GM18868 (cell line): ENCODE data around the gene SERINC3.

Experiments
- ATAC-seq: cut with Tn5 transposase; IDR thresholded peaks from one replicate; pipeline ENCODE4 v1.9.1; 2021; ENCODE audit warnings: mild to moderate bottlenecking, moderate library complexity; ENCODE audit not compliant: unreplicated experiment

SERINC3 gene

GRCh38 chr20:44468044-44468782 lies 53.7 kb downstream of the SERINC3 start:
- ATAC-seq, result no peak

- no peak for ATAC-seq
Measured at GRCh38 chr20:44467289-44467883, 54.5 kb downstream of the SERINC3 start.

- ATAC-seq, result no peak
Measured at GRCh38 chr20:44465001-44465560, 56.8 kb downstream of the SERINC3 start.

GRCh38 chr20:44464514-44464913 lies 57.4 kb downstream of the SERINC3 start:
- no peak for ATAC-seq

- no peak for ATAC-seq
Measured at GRCh38 chr20:44463466-44463865, 58.4 kb downstream of the SERINC3 start.

GRCh38 chr20:44461803-44462174 lies 60.1 kb downstream of the SERINC3 start:
- ATAC-seq, result no peak

GRCh38 chr20:44461142-44461802 lies 60.6 kb downstream of the SERINC3 start:
- ATAC-seq, result no peak

GRCh38 chr20:44460795-44461141 lies 61.1 kb downstream of the SERINC3 start:
- no peak for ATAC-seq

GRCh38 chr20:44459271-44459670 lies 62.6 kb downstream of the SERINC3 start:
- ATAC-seq, result no peak

GRCh38 chr20:44457016-44457415 lies 64.9 kb downstream of the SERINC3 start:
- no peak for ATAC-seq

- ATAC-seq, result no peak
Measured at GRCh38 chr20:44456611-44457010, 65.3 kb downstream of the SERINC3 start.

GRCh38 chr20:44455126-44455525 lies 66.7 kb downstream of the SERINC3 start:
- ATAC-seq, result no peak

GRCh38 chr20:44454306-44454963 lies 67.4 kb downstream of the SERINC3 start:
- no peak for ATAC-seq

- ATAC-seq, result no peak
Measured at GRCh38 chr20:44450903-44451450, 70.9 kb downstream of the SERINC3 start.

- no peak for ATAC-seq
Measured at GRCh38 chr20:44450281-44450889, 71.5 kb downstream of the SERINC3 start.

GRCh38 chr20:44449864-44450263 lies 72.0 kb downstream of the SERINC3 start:
- no peak for ATAC-seq

GRCh38 chr20:44448753-44449546 lies 72.9 kb downstream of the SERINC3 start:
- ATAC-seq, result no peak

GRCh38 chr20:44447827-44448419 lies 73.9 kb downstream of the SERINC3 start:
- no peak for ATAC-seq
